Measurements from ENCODE around the gene TPRKB.
"Not testable (repeated sequence)": the region's sequence is repeated elsewhere in the genome, so short reads cannot be mapped to it uniquely, and the experiment has no call there.

Gene TPRKB

GRCh38 chr2:73739101-73739500 lies 2.0 kb upstream of the TPRKB start:
- no peak for DNase-seq (ENCODE audit: low read depth)

- DNase-seq (ENCODE audit: low read depth) = no peak
Measured at GRCh38 chr2:73736378-73736777, 767 bp downstream of the TPRKB start.

GRCh38 chr2:73730810-73731209 lies 6.3 kb downstream of the TPRKB start:
- DNase-seq (ENCODE audit: low read depth) = no peak

GRCh38 chr2:73728711-73729110 lies 8.4 kb downstream of the TPRKB start:
- no peak for DNase-seq (ENCODE audit: low read depth)

- no peak for DNase-seq (ENCODE audit: low read depth)
Measured at GRCh38 chr2:73728043-73728442, 9.1 kb downstream of the TPRKB start.

GRCh38 chr2:73726657-73727056 lies 10.5 kb downstream of the TPRKB start:
- DNase-seq (ENCODE audit: low read depth) = not testable (repeated sequence)

- no peak for DNase-seq (ENCODE audit: low read depth)
Measured at GRCh38 chr2:73718851-73719621, 18.1 kb downstream of the TPRKB start.

GRCh38 chr2:73718421-73718820 lies 18.7 kb downstream of the TPRKB start:
- no peak for DNase-seq (ENCODE audit: low read depth)

- not testable (repeated sequence) for DNase-seq (ENCODE audit: low read depth)
Measured at GRCh38 chr2:73717695-73718094, 19.4 kb downstream of the TPRKB start.

- DNase-seq (ENCODE audit: low read depth) = no peak
Measured at GRCh38 chr2:73717251-73717606, 19.9 kb downstream of the TPRKB start.

- peak; percentile 9 for DNase-seq (ENCODE audit: low read depth)
Measured at GRCh38 chr2:73716543-73717250, 20.4 kb downstream of the TPRKB start.

- no peak for DNase-seq (ENCODE audit: low read depth)
Measured at GRCh38 chr2:73714091-73714490, 23.1 kb downstream of the TPRKB start.

GRCh38 chr2:73708527-73708926 lies 28.6 kb downstream of the TPRKB start:
- DNase-seq (ENCODE audit: low read depth) = no peak

- no peak for DNase-seq (ENCODE audit: low read depth)
Measured at GRCh38 chr2:73707636-73708035, 29.5 kb downstream of the TPRKB start.

- no peak for DNase-seq (ENCODE audit: low read depth)
Measured at GRCh38 chr2:73707058-73707457, 30.1 kb downstream of the TPRKB start.

- DNase-seq (ENCODE audit: low read depth) = no peak
Measured at GRCh38 chr2:73705091-73705490, 32.1 kb downstream of the TPRKB start.

GRCh38 chr2:73704285-73704684 lies 32.9 kb downstream of the TPRKB start:
- DNase-seq (ENCODE audit: low read depth) = no peak

- DNase-seq (ENCODE audit: low read depth) = no peak
Measured at GRCh38 chr2:73703675-73704074, 33.5 kb downstream of the TPRKB start.

- not testable (repeated sequence) for DNase-seq (ENCODE audit: low read depth)
Measured at GRCh38 chr2:73702852-73703493, 34.2 kb downstream of the TPRKB start.

GRCh38 chr2:73701968-73702665 lies 35.0 kb downstream of the TPRKB start:
- DNase-seq (ENCODE audit: low read depth) = no peak

GRCh38 chr2:73701448-73701765 lies 35.7 kb downstream of the TPRKB start:
- DNase-seq (ENCODE audit: low read depth) = not testable (repeated sequence)

- DNase-seq (ENCODE audit: low read depth) = no peak
Measured at GRCh38 chr2:73700661-73701447, 36.3 kb downstream of the TPRKB start.
